ENCODE measurements around the gene CRHR2. TPM values are rescaled to one million over a fixed set of nuclear protein-coding genes. Genes with fewer than 3 reads are reported as not detected.

CRHR2 gene
- polyA plus RNA-seq, 2 of the 4 experiments (the other 2 are of a cell fraction), result not detected

GRCh38 chr7:30708412-30708811, 26.2 kb upstream of the CRHR2 start (continued):
- TF ChIP-seq, protein P1, sequence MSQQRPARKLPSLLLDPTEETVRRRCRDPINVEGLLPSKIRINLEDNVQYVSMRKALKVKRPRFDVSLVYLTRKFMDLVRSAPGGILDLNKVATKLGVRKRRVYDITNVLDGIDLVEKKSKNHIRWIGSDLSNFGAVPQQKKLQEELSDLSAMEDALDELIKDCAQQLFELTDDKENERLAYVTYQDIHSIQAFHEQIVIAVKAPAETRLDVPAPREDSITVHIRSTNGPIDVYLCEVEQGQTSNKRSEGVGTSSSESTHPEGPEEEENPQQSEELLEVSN (IDR thresholded peaks at IDR 0.05; ENCODE audit: borderline replicate concordance, low read depth), result no peak
- no peak for TF ChIP-seq SREBF2 (IDR thresholded peaks at IDR 0.05)
- no peak for TF ChIP-seq NR3C1 (IDR thresholded peaks at IDR 0.05)
- TF ChIP-seq MAZ (IDR thresholded peaks at IDR 0.05; ENCODE audit: borderline replicate concordance, low read depth, low read length), result no peak
- no peak for TF ChIP-seq NPAS2 (CRISPR knock-in tag; IDR thresholded peaks at IDR 0.05; ENCODE audit: borderline replicate concordance)
- no peak for TF ChIP-seq EP300 (IDR thresholded peaks at IDR 0.05)
- no peak for TF ChIP-seq HOXB13 (CRISPR knock-in tag; IDR thresholded peaks at IDR 0.05; ENCODE audit: low read depth)
- no peak for TF ChIP-seq JUN (IDR thresholded peaks at IDR 0.05)

DNA sequence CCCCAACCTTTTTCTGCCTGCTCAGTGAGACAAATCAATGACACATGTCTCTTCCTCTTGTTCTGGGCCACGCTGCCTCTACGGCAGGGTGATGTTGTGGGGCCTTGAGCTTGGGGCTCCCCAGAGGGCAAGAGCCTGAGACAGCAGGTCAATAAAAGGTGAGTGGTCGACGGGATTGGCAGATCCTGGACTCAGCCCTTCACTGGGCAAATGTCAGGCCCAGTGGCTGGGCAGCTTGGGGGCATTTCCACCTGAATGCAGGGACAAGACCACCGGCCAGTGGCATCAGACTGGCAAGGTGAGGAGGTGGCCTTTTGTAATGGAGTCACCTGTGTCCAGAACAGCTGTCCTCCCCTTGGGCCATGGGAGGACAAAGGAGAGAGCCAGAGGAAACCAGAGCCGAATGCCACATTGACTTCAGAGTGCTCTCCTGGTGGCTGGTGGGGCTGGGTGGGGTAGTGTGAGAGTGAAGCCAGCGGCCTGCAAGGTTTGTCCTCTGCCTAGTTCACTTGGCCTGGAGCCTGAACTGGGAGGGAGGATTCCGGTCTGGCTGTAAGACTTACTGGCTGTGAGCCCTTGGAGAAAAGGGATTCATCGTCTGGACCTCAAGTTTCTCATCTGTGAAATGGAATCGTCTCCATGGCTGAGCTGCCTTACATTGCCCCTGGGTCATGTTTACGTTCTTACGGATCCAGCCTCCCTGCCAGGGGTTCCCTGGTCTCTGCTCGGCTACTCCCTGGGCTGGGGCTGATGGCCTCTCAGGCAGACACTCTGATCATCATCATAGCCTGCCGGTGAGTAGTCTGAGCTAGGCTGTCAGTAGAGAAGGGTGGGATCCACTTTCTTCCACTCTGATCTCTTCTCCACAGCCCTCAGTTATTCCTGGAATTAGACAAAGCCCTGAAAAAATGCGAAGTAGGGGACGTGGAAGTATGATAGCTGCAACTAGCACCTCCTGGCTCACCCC, 25.4 kb upstream of the CRHR2 start:
- Histone ChIP-seq H3K4me1 (no peaks in the 10 kb centered on the region), H3K4me2 (no peak overlapping the region), H3K9me3 (no peaks in the 10 kb centered on the region), H3K27ac (no peak overlapping the region), H3K4me3 (no peak overlapping the region)
- TF ChIP-seq JUNB (IDR thresholded peaks at IDR 0.05) (no peak), PHF8 (IDR thresholded peaks at IDR 0.05; ENCODE audit: borderline replicate concordance, low read depth) (no peak), NFE2L2 (conservative IDR thresholded peaks at IDR 0.05; ENCODE audit: low read length) (no peak), GATA3 (IDR thresholded peaks at IDR 0.05; ENCODE audit: borderline replicate concordance) (no peak), CHD2 (IDR thresholded peaks at IDR 0.05; ENCODE audit: low read length, partially characterized antibody) (no peak), RCOR1 (IDR thresholded peaks at IDR 0.05; ENCODE audit: low read depth, low read length) (no peak), CBX2 (IDR thresholded peaks at IDR 0.05; ENCODE audit: borderline replicate concordance, low read depth) (no peak), ZC3H11A (IDR thresholded peaks at IDR 0.05) (no peak), HOXB13 (CRISPR knock-in tag; IDR thresholded peaks at IDR 0.05; ENCODE audit: low read depth) (no peak), BHLHE40 (IDR thresholded peaks at IDR 0.05; ENCODE audit: low read depth, low read length) (no peak), POLR2A (IDR thresholded peaks at IDR 0.05; ENCODE audit: low read length) (no peak), EHMT2 (IDR thresholded peaks at IDR 0.05; ENCODE audit: low read depth) (no peak), NPAS2 (CRISPR knock-in tag; IDR thresholded peaks at IDR 0.05; ENCODE audit: borderline replicate concordance) (no peak), TP53 (CRISPR knock-in tag; IDR thresholded peaks at IDR 0.05) (no peak), FOXS1 (CRISPR knock-in tag; IDR thresholded peaks at IDR 0.05) (no peak)
- POLR2A ChIA-PET, result no interaction called here
- CTCF ChIA-PET, result interaction anchor here (0.9 to 1.4 kb wide), 2 partner anchors 17 to 34 kb away, joined by 3 read pairs; no protein-coding TSS in a partner anchor
- DNase-seq (ENCODE audit: low read depth in 1 of 2, low spot score in 1 of 2) (no peak), FAIRE-seq (no peak), ATAC-seq (no peak)
- 66% methylated on average over 16 of the region's 16 CpGs for WGBS (ENCODE audit: missing lambda C conversion rate)

DNA sequence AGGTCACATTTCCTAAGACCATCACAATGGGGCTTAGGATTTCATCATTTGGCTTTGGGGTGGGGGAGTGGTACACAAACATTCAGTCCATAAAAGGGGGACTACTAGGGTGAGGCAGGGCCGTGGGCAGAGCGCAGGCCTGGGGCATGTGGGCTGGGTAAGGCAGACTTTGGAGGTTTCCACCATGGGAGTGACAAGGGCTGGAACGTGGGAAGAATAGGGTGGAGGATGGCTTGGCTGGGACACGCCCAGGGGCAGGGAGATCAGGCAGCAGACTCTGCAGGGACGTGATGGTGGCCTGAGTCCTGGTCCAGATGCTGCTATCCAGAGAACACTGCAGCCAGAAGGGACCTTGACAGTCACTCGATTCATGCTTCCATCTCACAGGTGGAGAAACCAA, 24.7 kb upstream of the CRHR2 start:
- H3K4me3 ChIP-seq, result no peak overlapping the region
- CTCF ChIA-PET, result interaction anchor here (1.4 kb wide), 1 partner anchor 17 kb away, joined by 3 read pairs; no protein-coding TSS in a partner anchor
- H3K27ac ChIP-seq, result no peak overlapping the region
- TF ChIP-seq HEYL (CRISPR knock-in tag; IDR thresholded peaks at IDR 0.05) (no peak), HOXB13 (CRISPR knock-in tag; IDR thresholded peaks at IDR 0.05; ENCODE audit: low read depth) (no peak), TP53 (CRISPR knock-in tag; IDR thresholded peaks at IDR 0.05) (no peak), CBX8 (IDR thresholded peaks at IDR 0.05) (no peak), SMC3 (IDR thresholded peaks at IDR 0.05) (no peak), NPAS2 (CRISPR knock-in tag; IDR thresholded peaks at IDR 0.05; ENCODE audit: borderline replicate concordance) (no peak), RAD21 (conservative IDR thresholded peaks at IDR 0.05 in 1 of 2, IDR thresholded peaks at IDR 0.05 in 1 of 2) (no peak), JUNB (IDR thresholded peaks at IDR 0.05) (no peak), TFCP2L1 (CRISPR knock-in tag; IDR thresholded peaks at IDR 0.05) (no peak), MAZ (IDR thresholded peaks at IDR 0.05; ENCODE audit: borderline replicate concordance, low read depth, low read length) (no peak), MAFK (IDR thresholded peaks at IDR 0.05; ENCODE audit: partially characterized antibody) (no peak), CBX2 (IDR thresholded peaks at IDR 0.05; ENCODE audit: borderline replicate concordance, low read depth) (no peak)
- no peaks in the 10 kb centered on the region for H3K4me1 ChIP-seq
- ATAC-seq (no peak), FAIRE-seq (no peak), DNase-seq (ENCODE audit: low read depth in 1 of 2, low spot score in 1 of 2) (no peak)
- POLR2A ChIA-PET, result no interaction called here
- H3K9me3 ChIP-seq, result no peaks in the 10 kb centered on the region
- H3K4me2 ChIP-seq, result no peak overlapping the region
- WGBS (ENCODE audit: missing lambda C conversion rate), result 59% methylated on average over 6 of the region's 6 CpGs

Measured in A549 (cell line).